ENCODE results near the gene STX2.
"Not testable (repeated sequence)": the region's sequence is repeated elsewhere in the genome, so short reads cannot be mapped to it uniquely, and the experiment has no call there.

STX2 gene

GRCh38 chr12:130761537-130762318 lies 77.3 kb downstream of the STX2 start:
- DNase-seq = peak; percentile 64

- no peak for DNase-seq
These were observed 84.7 kb downstream of the STX2 start for GRCh38 chr12:130754234-130754901.

GRCh38 chr12:130752692-130753230 lies 86.3 kb downstream of the STX2 start:
- no peak for DNase-seq

GRCh38 chr12:130752037-130752436 lies 87.0 kb downstream of the STX2 start:
- not testable (repeated sequence) for DNase-seq

- DNase-seq = no peak
These were observed 90.3 kb downstream of the STX2 start for GRCh38 chr12:130748786-130749185.

GRCh38 chr12:130747867-130748740 lies 90.9 kb downstream of the STX2 start:
- DNase-seq = peak; percentile 73

GRCh38 chr12:130746546-130746945 lies 92.5 kb downstream of the STX2 start:
- no peak for DNase-seq

- DNase-seq = no peak
These were observed 93.1 kb downstream of the STX2 start for GRCh38 chr12:130745921-130746320.

- no peak for DNase-seq
These were observed 94.8 kb downstream of the STX2 start for GRCh38 chr12:130744274-130744673.

- DNase-seq = no peak
These were observed 95.4 kb downstream of the STX2 start for GRCh38 chr12:130743606-130744005.

- no peak for DNase-seq
These were observed 95.9 kb downstream of the STX2 start for GRCh38 chr12:130743176-130743575.

GRCh38 chr12:130742716-130743115 lies 96.3 kb downstream of the STX2 start:
- DNase-seq = no peak

GRCh38 chr12:130742112-130742511 lies 96.9 kb downstream of the STX2 start:
- no peak for DNase-seq
